ENCODE results near the gene PCNP. TPM values are rescaled to one million over a fixed set of nuclear protein-coding genes. Genes with fewer than 3 reads are reported as not detected.

Gene PCNP
- total and polyA plus RNA-seq, 2 experiments from 2014 or later, result 134 to 185 TPM

GRCh38 chr3:101634591-101635196, 60.7 kb downstream of the PCNP start:
- no peak overlapping the region for H3K4me3 Mint-ChIP-seq
- ATAC-seq, result no peak
- H3K4me1 Mint-ChIP-seq, result peaks cover 10% of the 10 kb centered on the region
- Histone ChIP-seq H3K4me2 (no peak overlapping the region), H4K20me1 (replicated peaks; ENCODE audit: insufficient read depth) (no peaks in the 10 kb centered on the region), H3K79me2 (replicated peaks; ENCODE audit: insufficient read depth) (no peaks in the 10 kb centered on the region), H3K27me3 (ENCODE audit: insufficient read depth) (no peaks in the 10 kb centered on the region), H3K27ac (ENCODE audit: low read depth) (no peak overlapping the region), H3K4me3 (no peak overlapping the region), H3K9me2 (ENCODE audit: insufficient read depth) (no peaks in the 10 kb centered on the region), H3K4me1 (ENCODE audit: insufficient read depth) (no peaks in the 10 kb centered on the region; the same call in 1 of the 2 replicates), H3K36me3 (ENCODE audit: insufficient read depth) (no peaks in the 10 kb centered on the region), H3F3A (replicated peaks; ENCODE audit: low read depth) (no peaks in the 10 kb centered on the region), H2AFZ (peak overlapping the region; percentile 74)
- H3K27me3 Mint-ChIP-seq (ENCODE audit: insufficient read depth, low read depth, poor library complexity), result peaks cover 3% of the 10 kb centered on the region
- DNase-seq (ENCODE audit: low spot score), result no peak
- TF ChIP-seq EZH2phosphoT487 (IDR thresholded peaks at IDR 0.05; ENCODE audit: unreplicated experiment) (no peak), ZNF331 (CRISPR knock-in tag; IDR thresholded peaks at IDR 0.05; ENCODE audit: low read depth) (no peak), STAT1 (IDR thresholded peaks at IDR 0.05; ENCODE audit: unreplicated experiment) (no peak)
- TF ChIP-seq, protein P1, sequence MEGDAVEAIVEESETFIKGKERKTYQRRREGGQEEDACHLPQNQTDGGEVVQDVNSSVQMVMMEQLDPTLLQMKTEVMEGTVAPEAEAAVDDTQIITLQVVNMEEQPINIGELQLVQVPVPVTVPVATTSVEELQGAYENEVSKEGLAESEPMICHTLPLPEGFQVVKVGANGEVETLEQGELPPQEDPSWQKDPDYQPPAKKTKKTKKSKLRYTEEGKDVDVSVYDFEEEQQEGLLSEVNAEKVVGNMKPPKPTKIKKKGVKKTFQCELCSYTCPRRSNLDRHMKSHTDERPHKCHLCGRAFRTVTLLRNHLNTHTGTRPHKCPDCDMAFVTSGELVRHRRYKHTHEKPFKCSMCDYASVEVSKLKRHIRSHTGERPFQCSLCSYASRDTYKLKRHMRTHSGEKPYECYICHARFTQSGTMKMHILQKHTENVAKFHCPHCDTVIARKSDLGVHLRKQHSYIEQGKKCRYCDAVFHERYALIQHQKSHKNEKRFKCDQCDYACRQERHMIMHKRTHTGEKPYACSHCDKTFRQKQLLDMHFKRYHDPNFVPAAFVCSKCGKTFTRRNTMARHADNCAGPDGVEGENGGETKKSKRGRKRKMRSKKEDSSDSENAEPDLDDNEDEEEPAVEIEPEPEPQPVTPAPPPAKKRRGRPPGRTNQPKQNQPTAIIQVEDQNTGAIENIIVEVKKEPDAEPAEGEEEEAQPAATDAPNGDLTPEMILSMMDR (conservative IDR thresholded peaks at IDR 0.05; ENCODE audit: low read depth in 2 of 2), result no peak
- TF ChIP-seq, protein P2, sequence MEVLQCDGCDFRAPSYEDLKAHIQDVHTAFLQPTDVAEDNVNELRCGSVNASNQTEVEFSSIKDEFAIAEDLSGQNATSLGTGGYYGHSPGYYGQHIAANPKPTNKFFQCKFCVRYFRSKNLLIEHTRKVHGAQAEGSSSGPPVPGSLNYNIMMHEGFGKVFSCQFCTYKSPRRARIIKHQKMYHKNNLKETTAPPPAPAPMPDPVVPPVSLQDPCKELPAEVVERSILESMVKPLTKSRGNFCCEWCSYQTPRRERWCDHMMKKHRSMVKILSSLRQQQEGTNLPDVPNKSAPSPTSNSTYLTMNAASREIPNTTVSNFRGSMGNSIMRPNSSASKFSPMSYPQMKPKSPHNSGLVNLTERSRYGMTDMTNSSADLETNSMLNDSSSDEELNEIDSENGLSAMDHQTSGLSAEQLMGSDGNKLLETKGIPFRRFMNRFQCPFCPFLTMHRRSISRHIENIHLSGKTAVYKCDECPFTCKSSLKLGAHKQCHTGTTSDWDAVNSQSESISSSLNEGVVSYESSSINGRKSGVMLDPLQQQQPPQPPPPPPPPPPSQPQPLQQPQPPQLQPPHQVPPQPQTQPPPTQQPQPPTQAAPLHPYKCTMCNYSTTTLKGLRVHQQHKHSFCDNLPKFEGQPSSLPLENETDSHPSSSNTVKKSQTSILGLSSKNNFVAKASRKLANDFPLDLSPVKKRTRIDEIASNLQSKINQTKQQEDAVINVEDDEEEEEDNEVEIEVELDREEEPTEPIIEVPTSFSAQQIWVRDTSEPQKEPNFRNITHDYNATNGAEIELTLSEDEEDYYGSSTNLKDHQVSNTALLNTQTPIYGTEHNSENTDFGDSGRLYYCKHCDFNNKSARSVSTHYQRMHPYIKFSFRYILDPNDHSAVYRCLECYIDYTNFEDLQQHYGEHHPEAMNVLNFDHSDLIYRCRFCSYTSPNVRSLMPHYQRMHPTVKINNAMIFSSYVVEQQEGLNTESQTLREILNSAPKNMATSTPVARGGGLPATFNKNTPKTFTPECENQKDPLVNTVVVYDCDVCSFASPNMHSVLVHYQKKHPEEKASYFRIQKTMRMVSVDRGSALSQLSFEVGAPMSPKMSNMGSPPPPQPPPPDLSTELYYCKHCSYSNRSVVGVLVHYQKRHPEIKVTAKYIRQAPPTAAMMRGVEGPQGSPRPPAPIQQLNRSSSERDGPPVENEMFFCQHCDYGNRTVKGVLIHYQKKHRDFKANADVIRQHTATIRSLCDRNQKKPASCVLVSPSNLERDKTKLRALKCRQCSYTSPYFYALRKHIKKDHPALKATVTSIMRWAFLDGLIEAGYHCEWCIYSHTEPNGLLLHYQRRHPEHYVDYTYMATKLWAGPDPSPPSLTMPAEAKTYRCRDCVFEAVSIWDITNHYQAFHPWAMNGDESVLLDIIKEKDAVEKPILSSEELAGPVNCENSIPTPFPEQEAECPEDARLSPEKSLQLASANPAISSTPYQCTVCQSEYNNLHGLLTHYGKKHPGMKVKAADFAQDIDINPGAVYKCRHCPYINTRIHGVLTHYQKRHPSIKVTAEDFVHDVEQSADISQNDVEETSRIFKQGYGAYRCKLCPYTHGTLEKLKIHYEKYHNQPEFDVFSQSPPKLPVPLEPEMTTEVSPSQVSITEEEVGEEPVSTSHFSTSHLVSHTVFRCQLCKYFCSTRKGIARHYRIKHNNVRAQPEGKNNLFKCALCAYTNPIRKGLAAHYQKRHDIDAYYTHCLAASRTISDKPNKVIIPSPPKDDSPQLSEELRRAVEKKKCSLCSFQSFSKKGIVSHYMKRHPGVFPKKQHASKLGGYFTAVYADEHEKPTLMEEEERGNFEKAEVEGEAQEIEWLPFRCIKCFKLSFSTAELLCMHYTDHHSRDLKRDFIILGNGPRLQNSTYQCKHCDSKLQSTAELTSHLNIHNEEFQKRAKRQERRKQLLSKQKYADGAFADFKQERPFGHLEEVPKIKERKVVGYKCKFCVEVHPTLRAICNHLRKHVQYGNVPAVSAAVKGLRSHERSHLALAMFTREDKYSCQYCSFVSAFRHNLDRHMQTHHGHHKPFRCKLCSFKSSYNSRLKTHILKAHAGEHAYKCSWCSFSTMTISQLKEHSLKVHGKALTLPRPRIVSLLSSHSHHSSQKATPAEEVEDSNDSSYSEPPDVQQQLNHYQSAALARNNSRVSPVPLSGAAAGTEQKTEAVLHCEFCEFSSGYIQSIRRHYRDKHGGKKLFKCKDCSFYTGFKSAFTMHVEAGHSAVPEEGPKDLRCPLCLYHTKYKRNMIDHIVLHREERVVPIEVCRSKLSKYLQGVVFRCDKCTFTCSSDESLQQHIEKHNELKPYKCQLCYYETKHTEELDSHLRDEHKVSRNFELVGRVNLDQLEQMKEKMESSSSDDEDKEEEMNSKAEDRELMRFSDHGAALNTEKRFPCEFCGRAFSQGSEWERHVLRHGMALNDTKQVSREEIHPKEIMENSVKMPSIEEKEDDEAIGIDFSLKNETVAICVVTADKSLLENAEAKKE (CRISPR knock-in tag; IDR thresholded peaks at IDR 0.05), result no peak
- H3K27ac Mint-ChIP-seq, result no peak overlapping the region
- H3K9me3 Mint-ChIP-seq, result no peaks in the 10 kb centered on the region; the same call in 2 of the 3 replicates
- H3K36me3 Mint-ChIP-seq (ENCODE audit: low read depth), result no peaks in the 10 kb centered on the region; the same call in 2 of the 3 replicates
